GM18526 (cell line): ENCODE results near the gene NFYC.

ENCODE experiments used
- POLR2A ChIP-seq: IDR thresholded peaks from 3 replicates; pipeline ENCODE4 v1.6.1; 2011; ENCODE audit not compliant: insufficient read length; ENCODE audit errors: extremely low read depth

NFYC gene

DNA sequence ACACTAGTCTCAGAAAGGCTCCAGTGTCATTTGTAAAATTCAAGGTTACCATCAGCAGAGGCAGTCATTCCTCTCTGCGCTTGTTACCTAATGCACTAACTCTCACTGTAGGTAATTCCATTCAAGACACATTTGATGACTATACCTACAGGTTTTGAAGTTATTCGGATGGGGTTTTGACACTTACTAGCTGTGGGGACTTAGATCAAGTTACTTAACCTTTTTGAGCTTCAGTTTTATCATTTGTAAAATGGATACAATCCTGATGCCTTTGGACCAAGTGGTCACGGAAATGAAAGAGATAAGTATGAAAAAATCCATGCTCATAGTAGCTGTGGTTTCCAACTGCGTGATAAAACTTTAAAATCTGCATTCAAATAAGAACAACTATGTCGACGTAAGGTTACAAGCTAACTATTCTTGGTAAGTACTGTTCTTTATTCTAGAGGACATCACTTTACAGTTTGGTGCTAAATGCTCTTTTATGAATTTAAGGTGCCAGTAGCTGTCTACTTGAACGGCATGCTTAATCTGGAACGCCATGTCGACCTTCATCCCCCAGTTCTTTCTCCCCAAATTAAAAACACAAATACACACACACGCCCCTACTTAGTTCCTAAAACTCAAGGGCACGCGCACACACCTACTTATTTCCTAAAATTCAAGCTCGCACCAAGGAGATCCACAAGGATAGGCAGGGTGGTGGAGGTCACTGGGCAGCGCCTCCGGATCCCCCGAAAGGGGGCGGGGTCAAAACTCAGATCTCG, 550 bp upstream of the NFYC start:
- no peak for TF ChIP-seq POLR2A

DNA sequence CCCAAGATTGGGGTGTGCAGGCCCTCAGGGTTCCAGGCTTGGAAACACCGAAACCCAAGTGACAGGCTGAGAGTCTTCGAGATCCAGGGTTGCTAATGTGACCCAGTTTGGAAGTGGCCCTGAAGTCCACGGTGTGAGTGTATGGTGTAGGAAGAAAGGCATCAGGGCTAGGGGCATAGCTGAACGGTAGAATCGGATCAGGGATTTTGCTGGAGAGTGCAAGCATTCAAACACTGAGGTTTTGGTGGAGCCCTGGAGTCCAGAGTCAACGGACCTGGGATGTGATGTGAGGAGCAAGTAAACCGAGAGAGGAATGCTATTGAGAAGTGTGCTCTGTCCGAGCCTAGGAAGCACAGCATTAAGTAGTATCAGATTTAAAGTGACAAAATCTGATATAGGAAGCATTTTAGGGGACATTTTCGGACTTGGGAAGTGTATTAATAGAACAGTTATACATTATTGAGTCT, 958 bp downstream of the NFYC start:
- TF ChIP-seq POLR2A = no peak

DNA sequence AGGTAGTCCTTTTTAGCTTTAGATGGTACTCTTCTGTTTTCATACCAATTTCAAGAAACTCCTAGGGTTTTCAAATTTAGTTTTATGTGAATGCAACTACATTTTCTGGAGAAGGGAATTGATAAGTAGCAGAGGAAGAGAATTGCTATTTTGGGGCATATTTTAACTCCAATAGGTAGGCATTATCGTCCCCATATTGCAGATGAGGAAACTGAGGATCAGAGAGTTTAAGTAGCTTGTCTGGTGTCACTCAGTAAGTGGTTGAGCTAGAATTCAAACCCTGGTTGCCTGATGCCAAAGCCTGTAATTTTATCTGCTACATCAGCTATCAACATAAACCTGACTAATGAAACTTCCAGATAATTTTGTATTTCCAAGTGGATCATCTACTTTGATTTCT, 1.9 kb downstream of the NFYC start:
- no peak for TF ChIP-seq POLR2A

DNA sequence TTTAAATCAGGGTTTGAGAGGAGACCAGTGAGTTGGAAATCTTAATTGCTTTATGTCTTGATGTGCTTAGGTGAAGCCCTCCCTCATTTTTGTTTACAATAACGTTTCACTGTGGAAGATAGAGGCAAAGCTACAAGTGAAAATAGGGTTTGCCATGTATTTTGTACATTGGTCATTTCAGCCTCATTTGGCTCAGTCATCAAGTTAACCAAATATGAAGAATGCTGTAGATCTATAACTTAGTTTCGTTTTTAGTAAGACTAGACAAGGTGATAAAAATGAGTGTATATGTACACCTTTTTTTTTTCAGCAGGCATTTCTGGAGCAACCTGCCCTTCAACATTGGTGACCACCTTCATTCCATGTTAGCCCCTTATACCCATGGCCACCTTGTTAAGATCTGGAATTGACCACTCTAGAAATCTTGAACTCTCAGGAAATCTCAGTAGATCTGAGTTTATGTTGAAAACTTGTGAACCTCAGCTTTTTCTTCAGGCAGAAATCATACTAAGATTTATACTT, 2.9 kb downstream of the NFYC start:
- TF ChIP-seq POLR2A = no peak

GRCh38 chr1:40696294-40696693, 4.8 kb downstream of the NFYC start:
- no peak for TF ChIP-seq POLR2A

GRCh38 chr1:40697436-40697835, 5.9 kb downstream of the NFYC start:
- TF ChIP-seq POLR2A = no peak

GRCh38 chr1:40699787-40700186, 8.3 kb downstream of the NFYC start:
- TF ChIP-seq POLR2A = no peak

DNA sequence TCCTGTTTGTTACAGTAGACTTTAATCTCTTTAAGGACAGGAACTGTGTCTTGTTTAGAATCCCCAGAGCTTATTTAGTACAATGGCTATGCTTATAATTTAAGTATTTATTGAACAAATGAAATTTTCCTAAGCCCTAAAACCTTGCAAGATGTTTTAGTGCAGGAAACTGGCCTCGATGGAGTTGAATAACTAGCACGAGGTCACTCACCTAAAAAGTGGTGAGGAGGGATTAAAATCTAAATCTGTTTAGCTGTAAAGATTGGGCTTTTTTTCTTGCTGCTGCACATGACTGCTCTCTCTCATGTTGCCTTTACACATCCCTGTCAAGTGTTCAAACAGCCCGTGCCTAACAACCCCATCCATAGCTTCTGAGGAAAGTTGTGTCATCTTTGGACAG, 10.2 kb downstream of the NFYC start:
- TF ChIP-seq POLR2A = no peak

GRCh38 chr1:40703316-40703715, 11.8 kb downstream of the NFYC start:
- TF ChIP-seq POLR2A = no peak

DNA sequence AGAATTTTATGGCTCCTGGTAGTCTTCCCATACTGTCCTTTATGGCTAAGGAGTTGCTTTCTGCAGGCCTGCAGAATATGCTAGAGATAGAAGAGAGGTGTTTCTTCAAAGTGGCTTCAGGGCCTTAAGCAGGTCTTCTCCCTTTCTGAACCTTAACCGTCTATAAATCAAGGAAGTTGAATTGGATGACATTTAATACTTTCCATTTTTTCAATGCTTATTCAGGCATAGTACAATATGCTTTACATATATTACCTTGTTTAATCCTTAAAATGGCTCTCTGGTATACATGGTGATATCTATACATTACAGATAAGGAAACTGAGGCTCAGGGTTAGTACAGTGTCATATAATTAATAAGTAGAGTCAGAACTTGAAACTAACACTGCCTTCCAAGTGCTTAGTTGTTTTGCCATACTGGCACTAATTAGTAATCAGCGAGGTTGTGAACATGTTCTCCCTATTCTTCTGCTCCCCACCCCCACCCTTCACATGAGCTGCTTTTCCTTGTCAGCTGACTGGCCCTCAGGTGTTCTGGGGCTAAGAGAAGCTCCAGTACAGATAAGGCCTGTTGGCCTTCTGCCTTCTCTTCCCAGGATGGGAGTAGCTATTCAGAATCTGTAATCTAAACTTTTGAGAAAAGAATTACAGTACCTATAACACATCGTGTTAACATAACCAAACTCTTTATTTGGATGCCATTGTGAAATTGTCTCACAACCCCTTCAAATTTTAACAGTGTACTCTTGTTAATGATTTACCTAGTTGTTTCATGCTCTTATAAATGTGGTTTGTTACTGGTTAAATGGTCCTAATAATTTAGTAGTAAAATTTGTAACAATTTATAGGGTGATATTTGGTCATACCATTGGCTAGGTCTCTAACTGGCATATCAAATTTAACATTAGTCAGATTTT, 13.6 kb downstream of the NFYC start:
- TF ChIP-seq POLR2A = no peak

DNA sequence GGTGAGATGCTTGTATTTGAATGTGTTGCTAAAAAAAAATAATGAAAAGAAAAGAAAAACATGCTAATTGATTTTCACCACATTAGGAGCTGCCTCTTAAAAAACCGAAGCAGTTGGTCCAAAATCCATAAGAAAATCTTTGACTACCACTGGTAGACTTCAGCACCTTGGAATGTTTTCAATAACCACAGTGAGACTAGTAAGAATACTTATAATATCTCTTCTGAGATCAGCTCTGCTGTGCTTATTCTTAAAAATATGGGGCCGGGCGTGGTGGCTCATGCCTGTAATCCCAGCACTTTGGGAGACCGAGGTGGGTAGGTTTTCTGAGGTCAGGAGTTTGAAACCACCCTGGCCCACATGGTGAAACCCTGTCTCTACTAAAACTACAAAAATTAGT, 15.1 kb downstream of the NFYC start:
- TF ChIP-seq POLR2A = no peak

DNA sequence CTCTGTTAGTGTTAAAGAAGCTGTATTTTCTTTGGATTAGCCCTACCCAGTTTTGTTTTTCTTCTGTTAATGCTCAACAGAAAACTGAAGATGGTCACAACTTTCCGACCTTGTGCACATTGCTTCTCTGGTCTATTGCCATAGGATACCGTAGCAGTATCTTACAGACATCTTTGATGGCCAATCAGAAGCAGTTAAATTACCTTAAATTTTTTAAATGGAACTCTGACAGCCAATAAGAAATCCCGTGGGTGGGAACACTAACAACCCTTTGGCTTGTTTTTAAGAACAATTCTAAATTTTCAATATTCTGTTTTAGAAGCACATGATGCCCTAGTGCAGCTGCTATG, 17.2 kb downstream of the NFYC start:
- no peak for TF ChIP-seq POLR2A

DNA sequence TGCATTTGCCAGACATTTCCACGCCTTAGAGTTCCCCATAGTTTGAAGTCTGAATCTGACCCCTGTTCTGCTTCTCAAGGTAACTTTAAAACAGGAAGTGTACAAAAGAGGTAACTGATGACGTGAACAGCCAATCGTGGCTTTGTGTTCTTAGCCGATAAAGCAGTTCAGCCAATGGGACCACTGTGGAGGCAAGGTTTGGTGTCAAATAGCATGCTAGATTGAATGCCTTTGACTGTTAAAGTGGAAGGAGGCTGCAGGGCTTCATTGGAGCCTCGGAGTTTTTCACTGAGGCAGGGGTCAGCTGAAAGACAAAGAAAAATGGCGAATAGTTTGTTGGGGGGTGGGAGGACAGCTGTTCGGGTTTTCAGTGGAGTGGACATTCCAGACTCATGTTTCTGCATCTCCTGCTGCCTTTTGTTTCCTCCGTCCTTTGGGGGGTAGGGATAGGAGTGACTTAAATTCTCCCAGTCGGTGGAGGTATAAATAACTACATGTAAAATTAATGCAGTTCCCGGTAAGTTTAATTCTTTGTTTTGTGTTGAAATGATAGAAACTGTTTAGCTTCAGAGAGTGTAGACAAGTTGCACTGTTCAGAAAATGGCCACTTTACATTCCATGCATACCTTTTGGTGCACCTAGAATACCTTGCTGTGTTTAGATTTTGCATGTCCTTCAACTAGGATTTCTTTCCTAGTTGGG, 17.7 kb downstream of the NFYC start:
- TF ChIP-seq POLR2A = no peak

DNA sequence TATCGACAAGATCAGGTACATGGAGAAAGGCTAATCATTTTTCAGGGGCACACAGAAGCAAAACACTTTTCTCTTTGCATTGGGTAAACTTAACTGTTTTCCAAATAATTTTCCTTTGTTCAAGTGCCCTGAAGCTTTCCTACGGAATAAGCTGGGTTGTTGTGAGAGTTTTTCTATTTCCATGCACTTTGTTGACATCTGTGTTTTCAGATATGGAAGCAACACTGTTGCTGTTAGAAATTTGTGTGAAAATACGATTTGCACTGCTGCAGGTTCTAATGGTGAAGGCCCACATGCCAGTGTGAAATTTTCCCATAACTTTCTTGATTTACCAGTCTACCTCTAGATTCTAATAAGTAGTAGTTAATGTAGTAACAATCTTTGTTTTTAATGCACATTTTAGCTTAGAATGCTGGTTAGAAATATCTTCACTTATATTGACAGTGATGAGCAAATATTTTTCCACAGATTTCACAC, 18.3 kb downstream of the NFYC start:
- TF ChIP-seq POLR2A = no peak

DNA sequence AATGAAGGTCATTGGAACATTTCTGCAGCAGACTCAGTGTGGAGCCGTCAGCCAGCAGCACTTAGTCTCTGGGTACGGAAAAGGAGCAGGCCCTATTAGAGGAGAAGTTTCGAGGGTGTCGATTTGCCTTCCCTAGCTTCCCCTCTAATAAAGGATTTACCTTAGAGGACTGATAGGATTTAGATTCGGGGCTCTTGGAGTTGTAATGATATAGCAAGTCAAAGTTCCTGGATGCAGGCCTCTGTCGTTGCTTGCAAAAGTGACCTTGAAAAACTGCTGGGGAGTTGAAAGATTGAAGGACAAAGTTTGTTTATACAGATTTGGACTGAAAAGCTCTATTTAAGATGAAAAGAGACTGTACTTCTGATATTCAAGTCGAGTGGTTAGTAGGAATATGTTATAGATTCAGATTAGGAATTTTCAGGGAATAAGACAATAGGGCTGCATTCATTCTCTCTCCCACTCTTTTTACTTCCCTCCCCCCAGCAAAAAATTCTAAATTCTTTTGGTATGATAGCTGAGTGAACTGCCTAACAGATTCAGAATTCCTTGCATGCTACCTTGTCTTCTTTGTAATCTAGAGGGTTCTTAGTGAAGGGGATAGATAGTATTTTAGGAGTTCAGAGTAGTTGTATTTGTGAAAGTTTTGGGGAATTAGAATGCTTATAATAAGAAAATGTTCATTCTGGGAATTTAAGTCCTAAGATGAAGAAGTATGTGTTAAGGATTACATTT, 19.2 kb downstream of the NFYC start:
- TF ChIP-seq POLR2A = no peak
